Activated CD4-positive, alpha-beta T cell treated with anti-CD3 and anti-CD28 coated beads, Interleukin-2, amount 10 ng/mL, durations not matched to agents 24 days and 14 days (primary cell): Measurements from ENCODE around the gene TSPAN15. TPM values are rescaled to one million over a fixed set of nuclear protein-coding genes. Genes with fewer than 3 reads are reported as not detected.
"Not testable (repeated sequence)": the region's sequence is repeated elsewhere in the genome, so short reads cannot be mapped to it uniquely, and the experiment has no call there.

Source experiments
- DNase-seq: peaks from one replicate; pipeline ENCODE4 v3.0.0; 2022
- H3K27ac Mint-ChIP-seq: one replicate; pipeline ENCODE4 v1.8.0; 2022; ENCODE audit warnings: mild to moderate bottlenecking, mixed read lengths
- H3K27me3 Mint-ChIP-seq: one replicate; pipeline ENCODE4 v1.8.0; 2022; ENCODE audit warnings: mixed read lengths
- H3K36me3 Mint-ChIP-seq: one replicate; pipeline ENCODE4 v1.8.0; 2022; ENCODE audit warnings: low read depth, mild to moderate bottlenecking, mixed read lengths
- H3K4me1 Mint-ChIP-seq: one replicate; pipeline ENCODE4 v1.8.0; 2021; ENCODE audit warnings: mixed read lengths
- H3K4me3 Mint-ChIP-seq: one replicate; pipeline ENCODE4 v1.8.0; 2022; ENCODE audit warnings: mild to moderate bottlenecking, moderate library complexity, mixed read lengths
- H3K9me3 Mint-ChIP-seq: one replicate; pipeline ENCODE4 v1.8.0; 2021; ENCODE audit warnings: mixed read lengths
- intact Hi-C: fragments of 100-400 bp; cut with micrococcal nuclease; formaldehyde crosslinking; loops from one replicate; pipeline ENCODE4 v1.15.1; 2023
- total RNA-seq: library from RNA; stranded (reverse); gene quantifications from 2 replicates; pipeline ENCODE4 v1.2.3, GENCODE V29; 2022

Gene TSPAN15
- total RNA-seq, 1 donor from 2014 or later: 1.6 TPM

GRCh38 chr10:69446229-69446628 is 5.0 kb upstream of the TSPAN15 start:
- Mint-ChIP-seq H3K4me3 (no peak overlapping the region), H3K4me1 (peaks cover 8% of the 10 kb centered on the region), H3K27me3 (peaks cover 10% of the 10 kb centered on the region), H3K27ac (no peak overlapping the region), H3K36me3 (no peaks in the 10 kb centered on the region), H3K9me3 (no peaks in the 10 kb centered on the region)
- DNase-seq: no peak
- intact Hi-C loops: no loop called here

GRCh38 chr10:69446650-69447151 is 4.6 kb upstream of the TSPAN15 start:
- DNase-seq: no peak
- intact Hi-C loops: no loop called here
- Mint-ChIP-seq H3K9me3 (no peaks in the 10 kb centered on the region), H3K27ac (no peak overlapping the region), H3K4me1 (peaks cover 10% of the 10 kb centered on the region), H3K27me3 (peaks cover 9% of the 10 kb centered on the region), H3K4me3 (no peak overlapping the region), H3K36me3 (no peaks in the 10 kb centered on the region)

- no peak overlapping the region for H3K27ac Mint-ChIP-seq
- intact Hi-C loops: no loop called here
- H3K9me3 Mint-ChIP-seq: no peaks in the 10 kb centered on the region
Measured at GRCh38 chr10:69449841-69450240, 1.4 kb upstream of the TSPAN15 start.

GRCh38 chr10:69450395-69450794 is 870 bp upstream of the TSPAN15 start:
- H3K9me3 Mint-ChIP-seq, intact Hi-C loops, H3K4me3 Mint-ChIP-seq, H3K27ac Mint-ChIP-seq, DNase-seq, H3K36me3 Mint-ChIP-seq: not testable (repeated sequence)
- peaks cover 14% of the 10 kb centered on the region for H3K27me3 Mint-ChIP-seq
- peaks cover 13% of the 10 kb centered on the region for H3K4me1 Mint-ChIP-seq

More at GRCh38 chr10:69449841-69450240, 1.4 kb upstream of the TSPAN15 start:
- H3K36me3 Mint-ChIP-seq: no peaks in the 10 kb centered on the region
- peak overlapping the region; percentile 3 for H3K4me3 Mint-ChIP-seq
- peaks cover 14% of the 10 kb centered on the region for H3K27me3 Mint-ChIP-seq
- H3K4me1 Mint-ChIP-seq: peaks cover 13% of the 10 kb centered on the region
- DNase-seq: peak; percentile 85

- no peak for DNase-seq
- H3K4me3 Mint-ChIP-seq: peak overlapping the region; percentile 90
- no peaks in the 10 kb centered on the region for H3K9me3 Mint-ChIP-seq
- peak overlapping the region; percentile 60 for H3K27ac Mint-ChIP-seq
- intact Hi-C loops: no loop called here
- peaks cover 14% of the 10 kb centered on the region for H3K27me3 Mint-ChIP-seq
- H3K36me3 Mint-ChIP-seq: no peaks in the 10 kb centered on the region
- H3K4me1 Mint-ChIP-seq: peaks cover 13% of the 10 kb centered on the region
Measured at GRCh38 chr10:69451784-69452251, 553 bp downstream of the TSPAN15 start.

- Mint-ChIP-seq H3K27ac (no peak overlapping the region), H3K27me3 (peaks cover 14% of the 10 kb centered on the region), H3K9me3 (no peaks in the 10 kb centered on the region), H3K36me3 (no peaks in the 10 kb centered on the region), H3K4me3 (peak overlapping the region; percentile 90), H3K4me1 (peaks cover 15% of the 10 kb centered on the region)
- intact Hi-C loops: no loop called here
- DNase-seq: no peak
Measured at GRCh38 chr10:69452676-69453415, 1.6 kb downstream of the TSPAN15 start.

GRCh38 chr10:69453795-69454194 is 2.5 kb downstream of the TSPAN15 start:
- Mint-ChIP-seq H3K27ac (no peak overlapping the region), H3K4me1 (peaks cover 15% of the 10 kb centered on the region), H3K27me3 (peaks cover 14% of the 10 kb centered on the region), H3K4me3 (no peak overlapping the region), H3K9me3 (no peaks in the 10 kb centered on the region), H3K36me3 (no peaks in the 10 kb centered on the region)
- intact Hi-C loops: no loop called here
- DNase-seq: no peak

GRCh38 chr10:69455006-69455763 is 3.9 kb downstream of the TSPAN15 start:
- peaks cover 14% of the 10 kb centered on the region for H3K27me3 Mint-ChIP-seq
- intact Hi-C loops: no loop called here
- DNase-seq: no peak
- no peaks in the 10 kb centered on the region for H3K9me3 Mint-ChIP-seq
- no peak overlapping the region for H3K4me3 Mint-ChIP-seq
- H3K4me1 Mint-ChIP-seq: peaks cover 11% of the 10 kb centered on the region
- no peaks in the 10 kb centered on the region for H3K36me3 Mint-ChIP-seq
- H3K27ac Mint-ChIP-seq: no peak overlapping the region

GRCh38 chr10:69456880-69457693 is 5.8 kb downstream of the TSPAN15 start:
- intact Hi-C loops: no loop called here
- Mint-ChIP-seq H3K9me3 (no peaks in the 10 kb centered on the region), H3K4me1 (peaks cover 6% of the 10 kb centered on the region), H3K27ac (no peak overlapping the region), H3K36me3 (no peaks in the 10 kb centered on the region), H3K27me3 (peaks cover 12% of the 10 kb centered on the region), H3K4me3 (no peak overlapping the region)
- no peak for DNase-seq

- H3K4me3 Mint-ChIP-seq: no peak overlapping the region
- no peaks in the 10 kb centered on the region for H3K9me3 Mint-ChIP-seq
- no peaks in the 10 kb centered on the region for H3K36me3 Mint-ChIP-seq
- DNase-seq: no peak
- peaks cover 6% of the 10 kb centered on the region for H3K27me3 Mint-ChIP-seq
- peaks cover 8% of the 10 kb centered on the region for H3K4me1 Mint-ChIP-seq
- no peak overlapping the region for H3K27ac Mint-ChIP-seq
- intact Hi-C loops: no loop called here
Measured at GRCh38 chr10:69457771-69458237, 6.5 kb downstream of the TSPAN15 start.

GRCh38 chr10:69458430-69459100 is 7.3 kb downstream of the TSPAN15 start:
- no peaks in the 10 kb centered on the region for H3K9me3 Mint-ChIP-seq
- DNase-seq: no peak
- no peak overlapping the region for H3K27ac Mint-ChIP-seq
- no peak overlapping the region for H3K4me3 Mint-ChIP-seq
- intact Hi-C loops: no loop called here
- peaks cover 13% of the 10 kb centered on the region for H3K4me1 Mint-ChIP-seq
- H3K27me3 Mint-ChIP-seq: peaks cover 1% of the 10 kb centered on the region
- H3K36me3 Mint-ChIP-seq: no peaks in the 10 kb centered on the region

- Mint-ChIP-seq H3K27me3 (no peaks in the 10 kb centered on the region), H3K27ac (no peak overlapping the region), H3K4me1 (peaks cover 18% of the 10 kb centered on the region), H3K9me3 (no peaks in the 10 kb centered on the region), H3K4me3 (no peak overlapping the region), H3K36me3 (no peaks in the 10 kb centered on the region)
- no peak for DNase-seq
- intact Hi-C loops: no loop called here
Measured at GRCh38 chr10:69459101-69459790, 8.0 kb downstream of the TSPAN15 start.
